IgD-negative memory B cell (primary cell): ENCODE data around the gene CREB3L2. TPM values are rescaled to one million over a fixed set of nuclear protein-coding genes. Genes with fewer than 3 reads are reported as not detected.
A peak's percentile ranks its signal among the peaks of the same experiment; 100 is the strongest.
"Not testable (repeated sequence)": the region's sequence is repeated elsewhere in the genome, so short reads cannot be mapped to it uniquely, and the experiment has no call there.

ENCODE experiments used
- H3K27ac Mint-ChIP-seq, 3 donors: one replicate each; pipeline ENCODE4 v1.8.0; 2020 to 2022; ENCODE audit warnings: mild to moderate bottlenecking in 3 of 3, mixed read lengths in 3 of 3, moderate library complexity in 1 of 3
- H3K27me3 Mint-ChIP-seq: one replicate; pipeline ENCODE4 v1.8.0; 2021; ENCODE audit warnings: mixed read lengths
- H3K36me3 Mint-ChIP-seq: one replicate; pipeline ENCODE4 v1.8.0; 2020; ENCODE audit warnings: mild to moderate bottlenecking, mixed read lengths
- H3K4me1 Mint-ChIP-seq, 3 donors: one replicate each; pipeline ENCODE4 v1.8.0; 2020 to 2022; ENCODE audit warnings: mixed read lengths in 3 of 3, mild to moderate bottlenecking in 1 of 3
- H3K4me3 Mint-ChIP-seq, 4 donors: one replicate each; pipeline ENCODE4 v1.8.0; 2020 to 2022; ENCODE audit warnings: mild to moderate bottlenecking in 4 of 4, mixed read lengths in 4 of 4, moderate library complexity in 3 of 4
- H3K9me3 Mint-ChIP-seq, 3 donors: one replicate each; pipeline ENCODE4 v1.8.0; 2020 to 2021; ENCODE audit warnings: mixed read lengths in 3 of 3, mild to moderate bottlenecking in 1 of 3
- polyA plus RNA-seq: library from polyadenylated mRNA; unstranded; fragments of 300-500 nt; fragmentation: Illumina TruSeq; gene quantifications from one replicate; pipeline ENCODE4 v1.2.3, GENCODE V29; 2021

CREB3L2 gene
- polyA plus RNA-seq, 1 donor from 2014 or later: 4.9 TPM

DNA sequence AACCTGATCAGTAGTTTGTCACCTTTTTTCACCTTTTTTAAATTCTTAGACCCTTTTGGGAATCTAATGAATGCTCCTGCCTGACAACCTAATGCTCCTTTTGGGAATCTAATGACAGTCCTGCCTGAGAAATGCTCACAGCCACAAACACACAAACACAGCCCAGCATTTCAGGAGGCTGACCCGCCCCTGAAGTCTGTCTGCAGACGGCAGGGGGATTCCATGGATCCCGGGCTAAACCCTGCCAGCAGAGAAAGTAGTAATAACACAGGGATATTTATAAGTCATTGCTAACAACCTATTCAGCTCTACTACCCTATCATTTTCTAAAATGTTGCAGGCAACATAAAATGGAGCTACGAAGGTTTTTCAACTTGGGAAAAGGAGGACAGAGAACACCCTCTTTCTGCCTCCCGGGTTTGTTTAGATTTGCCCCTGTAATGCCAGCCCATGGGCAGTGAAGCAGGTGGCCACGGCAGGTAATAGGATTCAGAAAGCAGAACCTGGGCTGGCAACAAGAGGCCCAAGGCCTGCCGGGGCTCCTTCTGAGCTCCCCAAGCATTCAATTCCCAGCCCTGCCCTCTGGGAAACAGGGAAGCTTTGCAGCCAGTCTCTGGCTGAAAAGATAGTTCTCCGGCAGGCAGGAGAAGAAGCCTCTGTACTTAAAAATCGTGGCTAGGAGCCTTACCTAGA, 65.2 kb downstream of the CREB3L2 start:
- H3K27me3 Mint-ChIP-seq: peaks cover 1% of the 10 kb centered on the region
- peaks cover 17 to 24% (median 17%) of the 10 kb centered on the region in 3 donors for H3K4me1 Mint-ChIP-seq
- peak overlapping the region in 2 of 3 donors; percentile 48 to 69 for H3K27ac Mint-ChIP-seq
- peaks cover 0 to 1% (median 0%) of the 10 kb centered on the region in 3 donors for H3K9me3 Mint-ChIP-seq
- H3K4me3 Mint-ChIP-seq: peak overlapping the region in 2 of 4 donors; percentile 19 to 53
- peaks cover 4% of the 10 kb centered on the region for H3K36me3 Mint-ChIP-seq

DNA sequence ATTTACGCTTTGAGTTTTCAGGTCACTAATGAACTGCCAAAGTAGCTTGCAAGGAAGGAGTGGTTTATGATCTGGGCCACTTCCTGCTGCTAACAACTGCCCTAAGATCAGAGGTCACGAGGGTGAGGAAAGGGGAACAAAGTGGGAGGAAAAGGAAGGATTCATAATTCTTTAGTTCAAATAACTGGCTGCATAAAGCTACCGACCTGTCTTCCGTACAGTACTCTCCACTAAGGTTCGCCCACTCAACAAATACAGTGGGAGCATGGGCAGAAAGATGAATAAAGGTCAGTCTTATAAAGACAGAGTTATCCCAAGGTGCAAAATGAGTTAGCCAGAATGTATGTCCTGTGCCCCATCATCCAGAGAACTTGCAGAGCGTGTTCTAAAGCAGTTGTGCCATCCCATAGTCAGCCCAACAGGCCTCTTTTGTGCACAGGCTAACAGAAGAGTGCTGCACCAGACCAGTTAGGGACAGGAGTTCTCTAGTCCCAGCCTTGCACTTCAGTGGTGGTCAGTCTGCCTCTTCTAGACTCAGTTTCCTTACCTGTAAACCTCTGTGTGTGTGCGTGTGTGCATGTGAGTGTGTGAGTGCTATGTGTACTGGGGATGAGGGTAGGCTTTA, 65.9 kb downstream of the CREB3L2 start:
- peak overlapping the region; percentile 26 to 92 (median 27) for H3K4me3 Mint-ChIP-seq
- H3K4me1 Mint-ChIP-seq: peaks cover 17 to 24% (median 17%) of the 10 kb centered on the region in 3 donors
- peak overlapping the region in 2 of 3 donors; percentile 48 to 69 for H3K27ac Mint-ChIP-seq
- H3K9me3 Mint-ChIP-seq: peaks cover 0 to 1% (median 0%) of the 10 kb centered on the region in 3 donors
- peaks cover 4% of the 10 kb centered on the region for H3K36me3 Mint-ChIP-seq
- H3K27me3 Mint-ChIP-seq: peaks cover 1% of the 10 kb centered on the region

DNA sequence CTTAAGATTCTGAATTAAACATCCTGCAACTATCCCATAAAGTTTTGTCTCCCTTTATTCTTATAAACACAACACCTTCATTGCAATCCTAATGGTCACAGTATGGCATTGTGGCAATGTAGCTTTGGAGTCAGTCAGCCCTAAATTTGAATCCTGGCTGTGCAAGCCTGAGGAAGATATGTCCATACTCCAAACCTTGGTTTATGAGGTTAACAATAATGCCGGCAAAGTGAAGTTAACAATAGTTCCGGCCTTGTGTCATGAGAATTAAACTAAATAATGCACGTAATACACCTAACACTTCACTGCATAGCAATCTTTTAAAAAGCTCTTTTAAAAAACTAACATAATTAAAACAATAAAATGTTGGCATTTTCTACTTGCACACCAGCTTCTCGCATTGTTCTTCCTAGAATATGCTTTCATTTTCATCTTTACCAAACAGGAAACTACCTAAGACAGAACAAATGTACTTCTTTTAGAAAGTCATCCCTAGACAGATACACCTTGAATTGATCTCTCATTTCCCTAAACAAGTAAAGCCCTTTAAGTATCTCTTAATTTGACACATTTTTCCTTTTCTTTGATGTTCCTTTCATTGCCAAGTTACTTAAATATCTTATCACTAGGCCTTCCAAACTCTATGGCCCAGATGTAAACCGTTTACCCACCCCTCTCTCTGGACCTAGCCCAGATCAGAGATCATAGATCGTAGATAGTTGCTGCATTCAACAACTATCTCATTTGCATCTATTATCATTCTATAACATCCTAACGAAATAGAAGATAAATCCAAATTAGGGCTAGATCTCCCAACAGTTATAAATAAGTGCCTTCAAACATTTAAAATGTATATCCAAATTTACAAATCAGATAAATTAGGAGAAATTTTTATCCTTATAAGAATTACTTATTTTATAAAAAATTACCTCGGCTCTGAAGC, 66.7 kb downstream of the CREB3L2 start:
- Mint-ChIP-seq H3K36me3 (peaks cover 4% of the 10 kb centered on the region), H3K4me3 (peak overlapping the region; percentile 27 to 92 (median 76)), H3K4me1 (peaks cover 17 to 24% (median 17%) of the 10 kb centered on the region in 3 donors), H3K27ac (peak overlapping the region; percentile 4 to 89 (median 48)), H3K27me3 (peaks cover 1% of the 10 kb centered on the region), H3K9me3 (peaks cover 0 to 1% (median 0%) of the 10 kb centered on the region in 3 donors)

DNA sequence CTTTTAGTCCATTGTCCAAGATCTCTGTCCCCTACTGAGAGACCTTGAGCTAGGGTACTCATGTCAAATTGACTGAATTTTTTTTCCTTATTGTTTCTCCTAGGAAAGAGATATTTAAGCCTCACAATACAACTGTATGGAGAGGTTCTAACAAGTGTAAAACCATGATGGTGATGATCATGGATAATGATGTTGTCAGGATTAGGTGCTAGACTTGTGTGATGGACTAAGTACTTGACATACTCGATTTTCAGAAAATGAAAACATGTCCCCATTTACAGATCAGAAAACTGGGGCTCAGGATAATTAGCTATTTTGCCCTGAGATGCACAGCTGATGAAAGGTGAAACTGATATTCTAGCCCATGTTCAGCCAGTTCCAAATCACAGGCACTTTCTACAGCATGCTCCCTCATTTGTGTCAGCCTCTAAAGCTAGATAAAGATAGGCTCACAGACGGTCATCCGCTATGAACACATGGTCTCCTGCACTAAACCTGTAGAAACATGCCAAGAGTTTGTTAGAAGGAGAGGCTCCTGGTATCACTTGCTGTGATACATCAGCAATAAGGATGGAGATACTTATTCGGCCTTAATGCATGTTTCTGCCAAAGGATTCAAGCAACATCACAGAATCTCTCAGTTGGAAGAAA, 67.6 kb downstream of the CREB3L2 start:
- Mint-ChIP-seq H3K9me3 (peaks cover 0 to 1% (median 0%) of the 10 kb centered on the region in 3 donors), H3K27ac (peak overlapping the region; percentile 4 to 48 (median 11)), H3K4me1 (peaks cover 17 to 24% (median 17%) of the 10 kb centered on the region in 3 donors), H3K36me3 (peaks cover 4% of the 10 kb centered on the region), H3K4me3 (peak overlapping the region; percentile 27 to 78 (median 52)), H3K27me3 (peaks cover 1% of the 10 kb centered on the region)

DNA sequence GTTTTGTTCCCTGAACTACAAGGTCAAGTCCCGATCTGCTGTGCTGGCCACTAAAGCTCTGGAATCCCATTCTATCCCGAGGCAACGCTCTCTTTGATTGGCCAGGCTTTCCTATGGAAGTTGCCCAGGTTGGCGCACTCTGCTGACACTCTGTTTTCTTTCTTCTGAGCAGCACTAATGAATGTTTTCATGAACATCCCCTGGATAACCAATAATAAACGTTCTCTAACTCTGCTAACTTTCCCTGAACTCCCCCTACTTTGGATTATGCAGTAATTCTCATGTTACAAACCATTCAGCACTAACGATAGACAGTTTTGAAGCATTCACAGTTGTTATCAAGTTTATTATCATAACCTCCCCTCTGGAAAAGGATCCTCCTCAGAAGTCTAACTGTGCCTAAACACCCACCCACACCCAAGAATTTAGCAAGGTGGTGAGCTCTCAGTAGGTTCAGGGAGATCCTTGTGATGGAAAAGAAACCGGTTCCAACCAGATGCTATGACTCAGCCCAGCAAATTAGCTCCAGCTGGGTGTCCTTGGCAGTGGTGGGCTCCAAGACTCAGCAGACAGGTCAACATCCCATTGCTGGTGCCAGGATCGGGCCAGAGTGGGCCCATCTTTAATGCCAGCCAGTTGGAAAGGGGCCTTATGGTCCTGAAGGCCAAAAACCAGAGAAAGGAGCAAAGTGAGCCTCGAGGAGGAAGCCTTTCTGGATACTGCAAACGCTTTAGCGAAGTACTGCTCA, 68.4 kb downstream of the CREB3L2 start:
- Mint-ChIP-seq H3K27ac (peak overlapping the region in 1 of 3 donors; percentile 55), H3K4me1 (peaks cover 17 to 24% (median 17%) of the 10 kb centered on the region in 3 donors), H3K27me3 (peaks cover 1% of the 10 kb centered on the region), H3K9me3 (peaks cover 0 to 1% (median 0%) of the 10 kb centered on the region in 3 donors), H3K36me3 (peaks cover 4% of the 10 kb centered on the region), H3K4me3 (no peak overlapping the region)

DNA sequence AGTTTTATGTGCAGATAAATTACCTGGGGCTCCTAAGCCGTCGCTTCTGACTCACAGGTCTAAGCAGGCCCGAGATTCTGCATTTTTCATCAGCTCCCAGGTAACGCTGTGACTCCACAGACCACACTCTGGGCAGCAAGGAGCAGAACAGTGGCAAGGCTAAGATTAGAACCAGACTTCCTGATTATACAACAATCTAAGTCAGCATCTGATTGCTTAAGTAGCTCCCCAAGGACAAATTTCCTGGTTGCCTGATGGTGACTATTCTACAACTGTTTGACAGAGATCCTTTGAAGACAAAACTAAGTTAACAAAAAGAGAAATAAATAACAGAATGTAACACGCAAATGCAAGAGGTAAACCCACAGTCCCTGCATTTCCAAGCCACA, 69.0 kb downstream of the CREB3L2 start:
- H3K27ac Mint-ChIP-seq: peak overlapping the region in 1 of 3 donors; percentile 55
- H3K4me1 Mint-ChIP-seq: peaks cover 17 to 24% (median 17%) of the 10 kb centered on the region in 3 donors
- H3K4me3 Mint-ChIP-seq: no peak overlapping the region
- H3K36me3 Mint-ChIP-seq: peaks cover 4% of the 10 kb centered on the region
- H3K27me3 Mint-ChIP-seq: peaks cover 1% of the 10 kb centered on the region
- H3K9me3 Mint-ChIP-seq: peaks cover 0 to 1% (median 0%) of the 10 kb centered on the region in 3 donors

DNA sequence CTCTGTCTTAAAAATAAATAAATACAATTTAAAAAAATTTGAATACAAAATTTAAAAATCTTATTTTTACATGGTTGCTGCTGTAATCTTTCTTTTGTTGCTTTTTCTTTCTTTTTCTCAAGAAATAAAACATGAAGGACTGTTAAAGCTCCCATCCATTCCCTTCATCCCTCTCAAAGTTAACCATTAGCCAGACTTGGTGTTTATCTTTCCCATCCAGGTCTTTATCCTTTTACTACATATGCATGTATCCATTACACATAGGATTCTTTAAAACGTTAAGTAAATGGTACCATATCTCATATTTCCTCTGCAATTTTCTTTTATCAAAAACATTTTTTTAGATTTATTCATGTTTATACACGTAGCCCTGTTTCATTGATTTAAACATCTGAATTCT, 70.1 kb downstream of the CREB3L2 start:
- peaks cover 0 to 1% (median 0%) of the 10 kb centered on the region in 3 donors for H3K9me3 Mint-ChIP-seq
- peaks cover 1% of the 10 kb centered on the region for H3K27me3 Mint-ChIP-seq
- peak overlapping the region in 1 of 3 donors; percentile 80 for H3K27ac Mint-ChIP-seq
- H3K36me3 Mint-ChIP-seq: peaks cover 4% of the 10 kb centered on the region
- H3K4me1 Mint-ChIP-seq: peaks cover 17 to 24% (median 17%) of the 10 kb centered on the region in 3 donors
- no peak overlapping the region for H3K4me3 Mint-ChIP-seq

DNA sequence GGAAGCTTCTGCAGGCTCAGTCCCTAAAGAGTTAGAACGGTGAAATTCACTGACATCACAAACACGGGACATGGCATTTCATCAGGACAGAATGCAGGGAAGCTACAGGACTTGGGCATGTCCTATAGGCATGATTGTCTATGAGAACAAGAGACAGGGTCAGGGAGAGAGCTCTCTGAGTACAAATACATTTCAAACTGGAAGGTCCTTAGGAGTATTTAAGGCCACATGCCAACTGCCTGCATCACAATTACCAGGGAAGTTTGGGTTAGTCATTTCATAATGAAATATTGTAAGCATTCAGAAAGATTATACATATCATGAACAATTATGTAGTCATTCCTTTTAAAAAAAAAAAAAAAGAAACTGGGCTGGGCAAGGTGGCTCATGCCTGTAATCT, 71.3 kb downstream of the CREB3L2 start:
- no peak overlapping the region for H3K27ac Mint-ChIP-seq
- peaks cover 1% of the 10 kb centered on the region for H3K27me3 Mint-ChIP-seq
- no peak overlapping the region for H3K4me3 Mint-ChIP-seq
- H3K36me3 Mint-ChIP-seq: peaks cover 12% of the 10 kb centered on the region
- peaks cover 0 to 1% (median 0%) of the 10 kb centered on the region in 3 donors for H3K9me3 Mint-ChIP-seq
- H3K4me1 Mint-ChIP-seq: peaks cover 10 to 15% (median 13%) of the 10 kb centered on the region in 3 donors

DNA sequence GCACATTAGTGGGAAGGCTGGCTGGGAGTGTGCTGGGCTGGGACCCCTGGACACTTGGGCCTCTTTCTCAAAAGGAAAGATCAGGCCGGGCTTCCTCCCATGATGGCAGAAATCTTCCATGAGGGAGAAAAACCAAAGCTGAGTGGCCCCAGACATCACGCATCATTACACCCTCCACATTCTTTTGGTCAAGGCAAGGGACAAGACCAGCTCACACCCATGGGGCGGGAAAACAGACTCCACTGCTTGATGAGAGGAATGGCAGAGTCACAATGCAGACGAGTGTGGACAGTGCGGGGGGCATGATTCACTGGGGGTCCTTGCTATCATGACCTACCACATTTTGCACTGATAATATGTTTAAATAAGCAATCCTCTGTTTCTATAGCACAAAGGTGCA, 73.3 kb downstream of the CREB3L2 start:
- H3K27ac Mint-ChIP-seq: no peak overlapping the region

DNA sequence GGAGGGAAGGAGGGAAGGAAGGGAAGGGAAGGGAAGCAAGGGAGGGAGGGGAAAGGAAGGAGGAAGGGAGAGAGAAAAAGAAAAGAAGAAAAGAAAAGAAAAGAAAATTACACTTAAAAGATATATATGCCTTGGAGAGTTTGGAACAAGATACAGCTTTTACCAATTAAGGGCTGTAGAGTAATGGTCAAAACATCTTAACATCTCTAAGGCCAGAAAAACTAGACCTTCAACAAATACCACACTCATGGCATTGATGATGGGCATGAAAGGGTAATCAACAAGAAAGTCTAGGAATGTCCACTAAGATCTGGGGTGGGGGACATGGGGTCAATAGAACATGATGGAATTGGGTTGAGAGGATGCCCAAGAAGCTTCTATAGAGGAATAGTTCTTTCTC, 74.5 kb downstream of the CREB3L2 start:
- H3K4me1 Mint-ChIP-seq: peaks cover 0 to 2% (median 0%) of the 10 kb centered on the region in 3 donors
- H3K4me3 Mint-ChIP-seq: no peak overlapping the region
- H3K27ac Mint-ChIP-seq: no peak overlapping the region
- H3K36me3 Mint-ChIP-seq: peaks cover 14% of the 10 kb centered on the region
- peaks cover 0 to 1% (median 0%) of the 10 kb centered on the region in 3 donors for H3K9me3 Mint-ChIP-seq
- H3K27me3 Mint-ChIP-seq: peaks cover 1% of the 10 kb centered on the region

More for the DNA sequence above, 73.3 kb downstream of the CREB3L2 start:
- Mint-ChIP-seq H3K27me3 (peaks cover 1% of the 10 kb centered on the region), H3K36me3 (peaks cover 16% of the 10 kb centered on the region), H3K9me3 (peaks cover 0 to 1% (median 0%) of the 10 kb centered on the region in 3 donors), H3K4me3 (no peak overlapping the region), H3K4me1 (peaks cover 0 to 5% (median 0%) of the 10 kb centered on the region in 3 donors)

DNA sequence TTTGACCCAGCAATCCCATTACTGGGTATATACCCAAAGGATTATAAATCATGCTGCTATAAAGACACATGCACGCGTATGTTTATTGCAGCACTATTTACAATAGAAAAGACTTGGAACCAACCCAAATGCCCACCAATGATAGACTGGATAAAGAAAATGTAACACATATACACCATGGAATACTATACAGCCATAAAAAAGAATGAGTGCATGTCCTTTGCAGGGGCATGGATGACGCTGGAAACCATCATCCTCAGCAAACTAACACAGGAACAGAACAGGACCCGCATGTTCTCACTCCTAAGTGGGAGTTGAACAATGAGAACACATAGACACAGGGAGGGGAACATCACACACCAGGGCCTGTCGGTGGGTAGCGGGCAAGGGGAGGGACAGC, 75.7 kb downstream of the CREB3L2 start:
- H3K4me1 Mint-ChIP-seq, H3K9me3 Mint-ChIP-seq, H3K27me3 Mint-ChIP-seq, H3K4me3 Mint-ChIP-seq, H3K27ac Mint-ChIP-seq: not testable (repeated sequence)
- H3K36me3 Mint-ChIP-seq: peaks cover 21% of the 10 kb centered on the region

DNA sequence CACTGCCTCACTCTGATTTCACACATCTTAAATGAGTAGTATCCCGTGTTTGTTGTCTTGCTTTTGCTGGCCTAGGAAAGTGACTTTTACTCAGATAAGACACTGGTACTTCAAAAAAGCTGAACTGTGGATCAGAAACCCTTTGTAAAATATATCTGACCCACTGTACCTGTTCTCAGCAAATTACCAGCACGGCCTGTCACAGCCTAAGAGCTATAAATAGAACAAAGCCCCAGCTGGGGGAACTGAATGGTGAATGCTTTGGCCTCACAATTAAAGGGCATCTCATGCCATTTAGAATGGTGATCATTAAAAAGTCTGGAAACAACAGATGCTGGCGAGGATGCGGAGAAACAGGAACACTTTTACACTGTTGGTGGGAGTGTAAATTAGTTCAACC, 76.1 kb downstream of the CREB3L2 start:
- H3K27me3 Mint-ChIP-seq: no peaks in the 10 kb centered on the region
- H3K36me3 Mint-ChIP-seq: peaks cover 23% of the 10 kb centered on the region
- H3K4me3 Mint-ChIP-seq: no peak overlapping the region
- H3K9me3 Mint-ChIP-seq: no peaks in the 10 kb centered on the region
- peaks cover 0 to 2% (median 0%) of the 10 kb centered on the region in 3 donors for H3K4me1 Mint-ChIP-seq
- no peak overlapping the region for H3K27ac Mint-ChIP-seq

DNA sequence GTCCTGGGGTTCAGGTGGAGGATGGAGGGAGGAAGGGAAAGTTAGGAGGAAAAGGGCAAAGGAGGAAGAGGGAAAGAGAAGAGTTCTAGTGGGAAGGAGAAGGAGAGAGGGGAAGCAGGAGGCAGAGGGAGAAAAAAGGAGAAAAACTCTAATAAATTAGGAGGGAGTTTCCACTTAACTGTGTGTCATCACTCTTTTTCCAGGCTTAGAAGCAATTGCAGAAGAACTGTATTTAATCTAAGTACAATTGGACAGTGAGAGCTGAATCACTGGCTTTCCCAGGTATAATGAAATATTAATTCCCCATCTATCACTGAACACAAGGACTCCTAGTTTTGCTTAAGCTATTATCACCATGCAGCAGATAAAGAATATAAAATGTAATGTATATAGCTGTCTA, 76.8 kb downstream of the CREB3L2 start:
- H3K27ac Mint-ChIP-seq: no peak overlapping the region
- H3K36me3 Mint-ChIP-seq: peaks cover 24% of the 10 kb centered on the region
- no peaks in the 10 kb centered on the region for H3K9me3 Mint-ChIP-seq
- no peak overlapping the region for H3K4me3 Mint-ChIP-seq
- no peaks in the 10 kb centered on the region for H3K27me3 Mint-ChIP-seq
- H3K4me1 Mint-ChIP-seq: peaks cover 0 to 2% (median 0%) of the 10 kb centered on the region in 3 donors
